B cell (primary cell): ENCODE data around the gene FNDC5. TPM values are rescaled to one million over a fixed set of nuclear protein-coding genes. Genes with fewer than 3 reads are reported as not detected.

ENCODE experiments used
- ATAC-seq: fragments of 200-7000 bp; cut with Tn5 transposase; one replicate; pipeline ENCODE4 v1.10.0; 2021; ENCODE audit warnings: low read depth, mild to moderate bottlenecking, moderate number of reproducible peaks, moderate library complexity
- CTCF ChIA-PET: fragments of 350-600 bp; sonication (Branson Sonifier 250); formaldehyde crosslinking; loops from one replicate; lab custom pipeline; 2021; ENCODE audit warnings: antibody characterized with exemption, inconsistent platforms; lab: Charles Lee
- POLR2A ChIA-PET: fragments of 350-600 bp; sonication (Branson Sonifier 250); formaldehyde crosslinking; loops from one replicate; lab custom pipeline; 2021; ENCODE audit warnings: antibody characterized with exemption; lab: Charles Lee
- DNase-seq: peaks from one replicate; pipeline ENCODE4 v3.0.0; 2013
- H2AFZ ChIP-seq: 2 replicates; pipeline ENCODE4 v1.6.1; 2012; ENCODE audit warnings: mild to moderate bottlenecking, low read depth, low read length; ENCODE audit not compliant: insufficient read depth, poor library complexity, severe bottlenecking
- H3K27ac ChIP-seq, 2 donors: 1 replicate in 1 of 2; 2 replicates in 1 of 2; pipeline ENCODE4 v1.5.1; 2012 to 2013; ENCODE audit warnings: low read length in 2 of 2, mild to moderate bottlenecking in 2 of 2, moderate library complexity in 1 of 2
- H3K27me3 ChIP-seq, 4 experiments: fragments of 200-600 bp in 1 of 4; sonication (generic) in 1 of 4; replicated peaks in 1 of 4; 1 replicate in 2 of 4; 2 replicates in 2 of 4; pipeline versions ENCODE4 v1.6.1 to v1.7.0; 2013 to 2016; ENCODE audit warnings: low read length in 3 of 4, mild to moderate bottlenecking in 2 of 4, mixed read lengths in 1 of 4, moderate library complexity in 1 of 4; ENCODE audit not compliant: insufficient read depth in 4 of 4, control insufficient read depth in 3 of 4; ENCODE audit errors: control extremely low read depth in 1 of 4
- H3K36me3 ChIP-seq, 2 experiments: replicated peaks in 1 of 2; 1 replicate in 1 of 2; 2 replicates in 1 of 2; pipeline versions ENCODE4 v1.6.1 to v1.7.1; 2013; ENCODE audit warnings: low read length in 1 of 2; ENCODE audit not compliant: insufficient read depth in 2 of 2, control insufficient read depth in 1 of 2; ENCODE audit errors: control extremely low read depth in 1 of 2, extremely low read depth in 1 of 2
- H3K4me1 ChIP-seq, 2 donors: fragments of 200-600 bp in 1 of 2; sonication (generic) in 1 of 2; 1 replicate in 1 of 2; 2 replicates in 1 of 2; pipeline versions ENCODE4 v1.5.1 to v1.6.1; 2013 to 2017; ENCODE audit warnings: low read length in 2 of 2; ENCODE audit not compliant: control insufficient read depth in 2 of 2, insufficient read depth in 2 of 2
- H3K4me2 ChIP-seq: replicated peaks from 2 replicates; pipeline ENCODE3; 2012; ENCODE audit warnings: mild to moderate bottlenecking, low read depth, low read length; ENCODE audit not compliant: poor library complexity, severe bottlenecking
- H3K4me3 ChIP-seq, 5 experiments: fragments of 200-600 bp in 1 of 5; sonication (generic) in 1 of 5; 1 replicate in 3 of 5; 2 replicates in 2 of 5; pipeline versions ENCODE4 v1.5.1 to v1.7.0; 2011 to 2016; ENCODE audit warnings: low read length in 4 of 5, mild to moderate bottlenecking in 4 of 5, low read depth in 2 of 5, control low read depth in 1 of 5, moderate library complexity in 1 of 5; ENCODE audit not compliant: insufficient read depth in 1 of 5; ENCODE audit errors: control extremely low read depth in 1 of 5, extremely low read depth in 1 of 5
- H3K79me2 ChIP-seq: fragments of 200-600 bp; sonication (generic); one replicate; pipeline ENCODE4 v1.6.0; 2016; ENCODE audit warnings: low read length; ENCODE audit not compliant: control insufficient read depth, insufficient read depth
- H3K9ac ChIP-seq: fragments of 200-600 bp; sonication (generic); 2 replicates; pipeline ENCODE4 v1.6.1; 2017; ENCODE audit warnings: mild to moderate bottlenecking, low read length, moderate library complexity
- H3K9me3 ChIP-seq, 3 donors: one replicate each; pipeline versions ENCODE4 v1.6.1 to v1.7.1; 2013; ENCODE audit warnings: low read length in 2 of 3; ENCODE audit not compliant: control insufficient read depth in 2 of 3, insufficient read depth in 1 of 3; ENCODE audit errors: control extremely low read depth in 1 of 3
- H4K20me1 ChIP-seq: 2 replicates; pipeline ENCODE4 v1.6.0; 2012; ENCODE audit warnings: mild to moderate bottlenecking, low read length; ENCODE audit not compliant: insufficient read depth, control insufficient read depth, poor library complexity, severe bottlenecking
- H3K27ac Mint-ChIP-seq: one replicate; pipeline ENCODE4 v1.8.0; 2021; ENCODE audit warnings: mixed read lengths
- H3K27me3 Mint-ChIP-seq: one replicate; pipeline ENCODE4 v1.8.0; 2021; ENCODE audit warnings: mixed read lengths
- H3K4me1 Mint-ChIP-seq: one replicate; pipeline ENCODE4 v1.8.0; 2021; ENCODE audit warnings: mixed read lengths
- H3K4me3 Mint-ChIP-seq: one replicate; pipeline ENCODE4 v1.8.0; 2021; ENCODE audit warnings: mixed read lengths
- H3K9me3 Mint-ChIP-seq: one replicate; pipeline ENCODE4 v1.8.0; 2022; ENCODE audit warnings: mixed read lengths; ENCODE audit not compliant: insufficient read depth
- EZH2 ChIP-seq: IDR thresholded peaks from 2 replicates; pipeline ENCODE4 v1.6.1; 2012; ENCODE audit warnings: borderline replicate concordance, low read depth, mild to moderate bottlenecking, moderate library complexity, low read length; ENCODE audit not compliant: insufficient read depth, poor library complexity, severe bottlenecking
- WGBS: methylation state at CpG from one replicate; pipeline ENCODE4 v1.1.5; 2013; ENCODE audit warnings: missing lambda C conversion rate; ENCODE audit not compliant: insufficient coverage; 5-methylcytosine and 5-hydroxymethylcytosine counted together
- intact Hi-C: fragments of 100-400 bp; cut with micrococcal nuclease; formaldehyde crosslinking; loops from one replicate; pipeline ENCODE4 v1.10.0; 2022
- polyA plus RNA-seq: library from polyadenylated mRNA; depleted of rRNA; stranded (reverse); fragments of >200 nt; gene quantifications from 2 replicates; pipeline ENCODE4 v1.2.3, GENCODE V29; 2012
- total RNA-seq, 2 donors: library from RNA; stranded (reverse); fragments of 120-200 nt in 1 of 2; gene quantifications; 1 replicate in 1 of 2; 2 replicates in 1 of 2; pipeline versions ENCODE4 v1.2.3 to v1.2.4, GENCODE V29; 2013 to 2022
- TF ChIP-seq, protein P1 (sequence below): fragments of 200-600 bp; IDR thresholded peaks from one replicate; pipeline ENCODE4 v1.8.0; 2022; ENCODE audit warnings: antibody characterized with exemption, mild to moderate bottlenecking

The FNDC5 gene
- total and polyA plus RNA-seq, 2 donors (not counting 1 experiment from before 2014, with no cell fraction given): 0.76 to 2.1 TPM

DNA sequence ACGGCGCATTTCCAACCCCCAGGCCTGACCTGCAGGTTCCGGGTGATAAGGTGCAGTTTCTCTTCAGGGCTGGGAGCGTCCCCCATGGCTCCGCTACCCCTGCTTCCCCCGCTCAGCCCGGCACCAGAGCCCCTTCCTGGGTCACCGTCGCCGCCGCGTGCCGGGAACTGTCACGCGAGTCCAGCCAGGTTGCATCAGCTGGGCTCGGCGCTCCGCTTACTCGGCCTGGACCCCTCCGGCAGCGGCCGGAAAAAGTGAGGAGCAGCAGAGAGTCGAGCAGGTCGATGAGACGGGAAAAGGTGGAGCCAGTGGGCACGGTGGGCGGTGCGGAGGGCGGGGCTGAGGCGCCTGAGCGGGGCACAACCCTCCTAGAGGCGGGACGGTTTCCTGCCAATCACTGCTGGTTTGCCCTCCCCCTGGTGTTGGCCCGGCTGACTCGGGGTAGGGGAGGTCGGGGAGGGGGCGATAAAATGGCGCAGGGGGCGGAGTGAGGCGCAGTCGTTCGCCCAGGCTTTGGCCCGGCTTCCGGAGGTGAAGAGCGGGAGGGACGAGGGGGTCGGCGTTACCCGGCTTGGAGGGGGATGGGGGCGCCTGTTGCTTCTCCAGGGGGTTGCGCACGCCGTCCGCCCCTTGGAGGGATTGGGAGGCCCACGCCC lies 53.4 kb downstream of the FNDC5 start, which contains the start of the genes S100PBP and YARS1:
Gene S100PBP, plus strand, starts transcription at position 495 of the 656 bp plus-strand sequence. CDS start 8,447 bp downstream, outside the sequence.
Gene YARS1, minus strand, starts transcription at position 200 of the 656 bp plus-strand sequence. Its CDS starts 114 bp downstream, at position 86.
- ChIA-PET CTCF (interaction anchor here (0.7 to 2.4 kb wide), 3 partner anchors 9 to 55 kb away, joined by 3 to 7 read pairs (median 4); no protein-coding TSS in a partner anchor), POLR2A (interaction anchor here (0.5 to 1.6 kb wide), 6 partner anchors 28 to 880 kb away, joined by 3 to 4 read pairs (median 3); partner anchors contain the start of genes HDAC1 and RBBP4)
- Histone ChIP-seq H3K4me2 (peak within 1 kb of the TSS; percentile 81), H3K27me3 (no peaks in the 10 kb centered on the region), H3K27ac (peak within 1 kb of the TSS; percentile 78 to 88), H4K20me1 (peaks cover 15% of the 10 kb centered on the region), H3K9me3 (peaks cover 0 to 2% (median 0%) of the 10 kb centered on the region in 3 donors), H3K79me2 (peaks cover 85% of the 10 kb centered on the region), H3K36me3 (peaks cover 0 to 2% of the 10 kb centered on the region in 2 experiments), H3K4me3 (peak within 1 kb of the TSS; percentile 65 to 97 (median 95)), H3K4me1 (peaks cover 36 to 57% of the 10 kb centered on the region in 2 donors), H3K9ac (peak within 1 kb of the TSS; percentile 87), H2AFZ (peak within 1 kb of the TSS; percentile 89)
- ATAC-seq (peak; percentile 95), DNase-seq (peak; percentile 98)
- under 1% methylated on average over 54 of the region's 55 CpGs for WGBS
- peaks cover 55% of the 10 kb centered on the region for H3K4me1 Mint-ChIP-seq
- TF ChIP-seq, protein P1, sequence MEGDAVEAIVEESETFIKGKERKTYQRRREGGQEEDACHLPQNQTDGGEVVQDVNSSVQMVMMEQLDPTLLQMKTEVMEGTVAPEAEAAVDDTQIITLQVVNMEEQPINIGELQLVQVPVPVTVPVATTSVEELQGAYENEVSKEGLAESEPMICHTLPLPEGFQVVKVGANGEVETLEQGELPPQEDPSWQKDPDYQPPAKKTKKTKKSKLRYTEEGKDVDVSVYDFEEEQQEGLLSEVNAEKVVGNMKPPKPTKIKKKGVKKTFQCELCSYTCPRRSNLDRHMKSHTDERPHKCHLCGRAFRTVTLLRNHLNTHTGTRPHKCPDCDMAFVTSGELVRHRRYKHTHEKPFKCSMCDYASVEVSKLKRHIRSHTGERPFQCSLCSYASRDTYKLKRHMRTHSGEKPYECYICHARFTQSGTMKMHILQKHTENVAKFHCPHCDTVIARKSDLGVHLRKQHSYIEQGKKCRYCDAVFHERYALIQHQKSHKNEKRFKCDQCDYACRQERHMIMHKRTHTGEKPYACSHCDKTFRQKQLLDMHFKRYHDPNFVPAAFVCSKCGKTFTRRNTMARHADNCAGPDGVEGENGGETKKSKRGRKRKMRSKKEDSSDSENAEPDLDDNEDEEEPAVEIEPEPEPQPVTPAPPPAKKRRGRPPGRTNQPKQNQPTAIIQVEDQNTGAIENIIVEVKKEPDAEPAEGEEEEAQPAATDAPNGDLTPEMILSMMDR: no peak
- TF ChIP-seq EZH2: no peak
- H3K9me3 Mint-ChIP-seq: no peaks in the 10 kb centered on the region
- peak within 1 kb of the TSS; percentile 98 for H3K4me3 Mint-ChIP-seq
- intact Hi-C loops: loop anchor here (1.0 to 10.0 kb wide), 10 partner anchors 65 to 1172 kb away; partner anchors contain the start of genes AZIN2, BSDC1, KPNA6 and PEF1
- H3K27me3 Mint-ChIP-seq: no peaks in the 10 kb centered on the region
- H3K27ac Mint-ChIP-seq: peak within 1 kb of the TSS; percentile 99
